GM19099 (cell line): ENCODE measurements around the gene COG5.

Source experiments
- POLR2A ChIP-seq: IDR thresholded peaks from 3 replicates; pipeline ENCODE4 v1.6.1; 2011; ENCODE audit warnings: low read depth; ENCODE audit not compliant: insufficient read length; ENCODE audit errors: extremely low read depth

The COG5 gene

DNA sequence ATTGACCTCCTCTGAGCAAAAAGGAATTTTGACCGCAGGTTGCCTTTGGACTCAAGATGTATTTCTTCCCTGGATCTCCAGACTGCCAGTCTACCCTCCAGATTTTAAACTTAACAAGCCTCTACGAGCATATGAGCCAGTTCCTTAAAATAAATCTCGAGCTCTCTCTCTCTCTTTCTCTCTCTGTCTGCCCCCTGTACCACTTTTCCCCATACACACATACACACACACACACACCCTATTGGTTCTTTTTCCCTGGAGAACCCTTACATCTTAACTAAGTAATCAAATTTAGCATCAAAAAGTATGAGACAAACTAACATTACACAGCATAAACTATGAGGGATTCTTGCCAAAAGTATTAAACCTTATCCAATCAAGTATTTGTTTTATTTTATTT lies 27.7 kb upstream of the COG5 start:
- TF ChIP-seq POLR2A, result no peak

DNA sequence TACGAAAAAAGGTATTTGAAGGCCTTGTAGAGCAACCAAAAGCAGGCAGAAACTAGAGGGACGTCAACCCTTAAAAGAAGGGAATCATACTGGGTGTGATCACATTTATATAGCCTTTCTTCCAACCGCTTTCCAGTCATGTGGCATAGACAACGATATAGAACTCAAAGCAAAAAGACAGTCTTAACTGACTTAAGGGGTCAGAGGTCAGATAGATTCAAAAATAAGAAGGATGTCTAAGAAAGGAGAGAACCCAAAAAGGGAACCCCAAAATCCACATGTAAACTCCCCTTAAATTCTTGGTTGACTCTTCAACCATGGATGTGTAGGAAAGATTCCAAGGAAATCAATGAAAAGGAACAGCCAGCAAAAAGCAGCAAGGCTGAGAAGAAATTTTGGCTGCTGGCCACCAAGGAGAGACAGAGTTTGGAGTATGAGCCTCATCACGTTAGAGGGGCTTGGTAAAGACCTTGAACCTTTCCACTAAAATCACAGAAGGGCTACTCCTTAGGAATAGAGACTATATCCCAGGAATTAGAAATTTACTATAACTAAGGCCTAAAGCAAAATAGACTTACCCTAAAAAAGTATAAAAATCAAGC lies 24.9 kb upstream of the COG5 start:
- TF ChIP-seq POLR2A, result no peak

- no peak for TF ChIP-seq POLR2A
Measured at GRCh38 chr7:107584716-107585115, 21.0 kb upstream of the COG5 start.

DNA sequence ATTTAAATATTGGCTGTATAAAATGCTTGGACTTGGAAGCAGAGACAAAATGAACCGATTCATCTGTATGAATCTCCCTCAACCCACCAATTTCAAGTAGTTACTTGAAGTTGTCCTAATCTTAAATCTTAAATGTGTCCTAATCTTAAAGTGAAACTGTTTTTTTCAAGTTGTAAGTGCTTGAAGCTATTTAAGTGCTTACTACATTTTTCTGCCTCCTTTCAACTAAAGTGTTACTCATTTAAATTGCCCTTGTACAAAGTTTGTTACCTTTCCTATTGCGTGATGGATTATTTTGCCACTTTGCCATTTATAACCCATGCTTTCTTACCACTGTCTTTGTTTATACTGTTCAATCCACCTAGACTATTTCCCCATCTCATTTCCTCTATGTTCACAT lies 19.2 kb upstream of the COG5 start:
- no peak for TF ChIP-seq POLR2A

DNA sequence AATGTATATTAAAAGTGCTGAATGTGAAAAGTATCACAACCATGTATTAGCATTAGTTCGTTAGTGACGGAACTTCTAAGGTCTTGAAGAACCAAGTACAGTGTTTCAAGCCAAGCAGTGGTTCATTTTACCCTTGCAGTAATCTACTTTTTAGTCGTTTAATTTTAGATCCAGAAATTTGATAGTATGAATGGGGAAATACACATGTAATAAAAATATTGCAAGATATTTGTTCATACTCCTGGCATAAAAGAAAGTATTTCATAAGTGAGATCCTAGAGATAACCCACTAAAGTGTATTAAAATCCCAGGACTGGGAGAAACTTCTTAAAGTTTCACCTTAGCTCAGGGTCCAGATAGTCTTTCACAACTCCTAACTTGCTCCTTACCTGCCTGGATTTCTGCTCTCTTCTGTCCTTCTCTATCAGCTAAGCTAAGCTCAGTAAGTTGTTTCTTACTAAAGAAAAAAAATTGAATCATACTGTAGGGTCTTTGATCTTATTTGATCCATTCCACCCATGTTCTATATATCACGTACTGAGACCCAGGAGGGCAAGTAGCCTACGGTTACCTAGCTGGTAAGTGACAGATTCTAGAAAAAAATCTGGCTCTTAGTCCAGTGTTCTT lies 17.8 kb upstream of the COG5 start:
- no peak for TF ChIP-seq POLR2A

GRCh38 chr7:107580716-107581383 lies 17.1 kb upstream of the COG5 start:
- TF ChIP-seq POLR2A, result no peak

DNA sequence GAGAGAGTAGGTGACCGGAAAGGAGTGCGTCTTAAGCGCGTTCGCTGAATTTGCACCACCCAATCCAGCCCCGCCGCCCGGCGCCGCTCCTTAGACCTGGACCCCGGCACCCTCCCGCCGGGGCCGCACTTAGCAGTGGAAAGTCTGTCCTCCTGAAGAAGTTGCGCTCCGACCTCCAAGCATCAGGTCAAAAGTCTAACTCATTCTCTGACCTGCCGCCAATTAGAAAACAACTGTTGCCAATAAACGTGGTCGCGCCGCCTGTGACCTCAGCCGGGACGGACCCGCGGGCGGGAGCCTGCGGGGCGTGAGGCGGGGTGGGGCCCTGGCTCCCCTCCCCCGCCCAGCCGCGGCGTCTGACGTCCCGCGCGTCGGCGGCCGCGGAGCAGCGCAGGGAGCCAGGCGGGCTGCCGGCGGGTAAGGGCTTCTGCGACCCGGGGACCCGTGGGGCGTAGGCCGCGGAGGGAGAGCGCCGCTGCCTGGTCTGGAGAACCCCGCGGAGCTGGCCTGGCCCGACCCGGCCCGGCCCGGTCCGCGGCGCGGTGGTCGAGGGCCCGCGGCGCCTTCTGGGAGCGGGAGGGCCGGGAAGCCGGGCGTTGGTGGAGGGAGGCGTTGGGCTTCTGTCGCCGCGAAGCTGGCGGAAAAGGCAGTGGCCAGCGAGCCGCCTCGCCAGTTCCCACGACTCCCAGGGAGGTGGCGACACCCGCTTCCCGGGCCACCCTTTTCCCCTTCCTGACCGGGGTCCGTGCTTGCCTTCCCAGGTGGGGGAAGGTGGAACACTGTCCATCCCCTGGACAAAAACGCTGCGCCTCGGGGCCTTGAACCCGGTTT lies 16.4 kb upstream of the COG5 start, which contains the start of gene BCAP29:
Gene BCAP29, plus strand, starts transcription at position 362 of the 831 bp plus-strand sequence. CDS start 527 bp downstream, outside the sequence.
- peak; percentile 83 for TF ChIP-seq POLR2A

GRCh38 chr7:107579554-107579884 lies 15.8 kb upstream of the COG5 start:
- TF ChIP-seq POLR2A, result no peak

- no peak for TF ChIP-seq POLR2A
Measured at GRCh38 chr7:107573537-107573936, 9.8 kb upstream of the COG5 start.

DNA sequence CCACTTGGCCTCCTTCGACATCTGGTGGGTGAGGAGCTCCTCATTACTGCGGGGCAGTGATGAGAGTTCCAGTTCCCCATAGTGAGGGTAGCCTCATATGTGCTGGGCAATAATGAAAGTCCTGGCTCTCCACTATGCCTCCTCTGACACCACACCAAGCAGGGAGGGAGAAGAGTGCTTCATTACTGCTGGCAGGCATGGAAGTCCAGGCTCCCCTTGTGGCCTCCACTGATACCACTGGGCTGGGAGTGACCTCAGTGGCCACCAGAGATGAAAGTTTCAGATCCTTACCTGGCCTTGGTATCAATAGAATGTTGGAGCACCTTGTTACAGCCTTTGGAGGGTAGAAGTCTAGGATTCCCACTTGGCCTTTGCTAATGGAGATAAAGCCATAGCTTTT lies 6.6 kb upstream of the COG5 start:
- TF ChIP-seq POLR2A, result no peak

GRCh38 chr7:107564553-107565298 lies 1.0 kb upstream of the COG5 start:
- TF ChIP-seq POLR2A, result no peak

GRCh38 chr7:107563081-107563774 lies 492 bp downstream of the COG5 start:
- TF ChIP-seq POLR2A, result no peak

GRCh38 chr7:107560898-107561516 lies 2.7 kb downstream of the COG5 start:
- no peak for TF ChIP-seq POLR2A

DNA sequence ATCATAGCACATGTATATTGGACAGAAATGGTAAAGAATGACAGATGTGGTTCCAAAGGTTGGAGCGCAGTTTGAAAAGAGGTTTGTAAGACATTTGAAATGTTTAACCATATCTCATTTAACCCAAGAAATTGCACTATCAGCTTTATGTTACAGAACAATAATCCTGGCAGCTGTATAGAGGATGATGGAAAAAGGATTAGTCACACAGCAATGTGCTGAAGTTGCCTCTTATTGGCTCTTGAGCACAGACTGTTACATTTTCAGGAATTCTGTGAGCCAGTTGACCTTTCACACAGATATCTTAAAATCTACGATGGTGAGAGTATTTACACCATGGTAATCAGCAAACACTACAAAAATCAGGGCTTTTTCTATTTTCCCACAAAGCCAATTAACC lies 3.9 kb downstream of the COG5 start:
- no peak for TF ChIP-seq POLR2A

DNA sequence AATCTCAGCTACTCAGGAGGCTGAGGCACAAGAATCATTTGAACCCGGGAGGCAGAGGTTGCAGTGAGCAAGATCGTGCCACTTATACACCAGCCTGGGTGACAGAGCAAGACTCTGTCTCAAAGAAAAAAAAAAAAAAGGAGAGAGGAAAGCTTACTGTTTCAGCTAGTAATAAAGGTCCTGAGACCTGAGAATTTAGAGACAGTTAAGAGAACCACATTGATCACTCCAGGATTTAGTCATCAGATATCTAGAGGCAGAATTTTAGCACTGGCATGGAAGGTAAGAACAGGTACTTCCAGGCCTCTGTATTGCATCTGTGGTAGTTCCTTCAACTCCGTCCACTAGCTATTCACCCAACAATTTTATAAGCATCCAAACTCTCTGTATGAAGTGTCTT lies 7.8 kb downstream of the COG5 start:
- no peak for TF ChIP-seq POLR2A

GRCh38 chr7:107551936-107552335 lies 11.8 kb downstream of the COG5 start:
- no peak for TF ChIP-seq POLR2A
